Measurements from ENCODE around the gene POLR3C.
"Not testable (repeated sequence)": the region's sequence is repeated elsewhere in the genome, so short reads cannot be mapped to it uniquely, and the experiment has no call there.

The POLR3C gene

GRCh38 chr1:145823565-145824498, at the start of gene POLR3C, which contains the start of gene RNF115:
TSS of gene POLR3C (plus strand) at chr1:145824200. CDS start at chr1:145825777, 1,577 bp downstream.
TSS of gene RNF115 (minus strand) at chr1:145824095. CDS start at chr1:145823873, 222 bp downstream.
- DNase-seq, result peak; percentile 66

- DNase-seq, result no peak
Measured at GRCh38 chr1:145777357-145778145, 46.4 kb upstream of the POLR3C start.

GRCh38 chr1:145778146-145778540, 45.9 kb upstream of the POLR3C start:
- DNase-seq, result no peak

- no peak for DNase-seq
Measured at GRCh38 chr1:145782272-145783099, 41.5 kb upstream of the POLR3C start.

GRCh38 chr1:145784409-145784808, 39.6 kb upstream of the POLR3C start:
- DNase-seq, result no peak

- no peak for DNase-seq
Measured at GRCh38 chr1:145785547-145785946, 38.5 kb upstream of the POLR3C start.

- no peak for DNase-seq
Measured at GRCh38 chr1:145786271-145786670, 37.7 kb upstream of the POLR3C start.

GRCh38 chr1:145788580-145788979, 35.4 kb upstream of the POLR3C start:
- DNase-seq, result no peak

GRCh38 chr1:145791860-145792259, 32.1 kb upstream of the POLR3C start:
- not testable (repeated sequence) for DNase-seq

GRCh38 chr1:145792484-145792883, 31.5 kb upstream of the POLR3C start:
- DNase-seq, result no peak

GRCh38 chr1:145795257-145795881, 28.6 kb upstream of the POLR3C start:
- no peak for DNase-seq

GRCh38 chr1:145796753-145797152, 27.2 kb upstream of the POLR3C start:
- no peak for DNase-seq

GRCh38 chr1:145799806-145800205, 24.2 kb upstream of the POLR3C start:
- no peak for DNase-seq

- no peak for DNase-seq
Measured at GRCh38 chr1:145804235-145805045, 19.6 kb upstream of the POLR3C start.

- no peak for DNase-seq
Measured at GRCh38 chr1:145805057-145805456, 18.9 kb upstream of the POLR3C start.

- no peak for DNase-seq
Measured at GRCh38 chr1:145806408-145806807, 17.6 kb upstream of the POLR3C start.

- DNase-seq, result no peak
Measured at GRCh38 chr1:145806844-145807243, 17.2 kb upstream of the POLR3C start.

GRCh38 chr1:145812977-145813810, 10.8 kb upstream of the POLR3C start:
- DNase-seq, result not testable (repeated sequence)

- not testable (repeated sequence) for DNase-seq
Measured at GRCh38 chr1:145818095-145818494, 5.9 kb upstream of the POLR3C start.

GRCh38 chr1:145822779-145823331, 1.1 kb upstream of the POLR3C start:
- DNase-seq, result not testable (repeated sequence)
